PC-9 (cell line): Measurements from ENCODE around the gene XYLT2. TPM values are rescaled to one million over a fixed set of nuclear protein-coding genes. Genes with fewer than 3 reads are reported as not detected.

Source experiments
- BruUV-seq: library from RNA; stranded (reverse); fragments of 400-500 nt; replicated peaks from 2 replicates; lab custom pipeline; 2021; lab: Mats Ljungman, UMichigan
- CTCF ChIA-PET: fragments of 300-600 bp; sonication (Branson Sonifier 250); formaldehyde crosslinking; loops from one replicate; lab custom pipeline; 2022; ENCODE audit warnings: antibody characterized with exemption; lab: Charles Lee
- POLR2A ChIA-PET: fragments of 300-600 bp; sonication (Branson Sonifier 250); formaldehyde crosslinking; loops from one replicate; lab custom pipeline; 2022; ENCODE audit warnings: antibody characterized with exemption; ENCODE audit not compliant: unreplicated experiment; lab: Charles Lee
- DNase-seq, 2 experiments: peaks; one replicate each; pipeline versions ENCODE4 v3.0.0 to v3.0.0-alpha.2; 2015 to 2022; ENCODE audit warnings: mixed read lengths in 1 of 2
- H2AFZ ChIP-seq: fragments of 200-600 bp; sonication (generic); 2 replicates; pipeline ENCODE4 v1.8.1; 2017; ENCODE audit warnings: antibody characterized with exemption
- H3F3A ChIP-seq: fragments of 200-600 bp; sonication (generic); 2 replicates; pipeline ENCODE4 v1.8.1; 2017; ENCODE audit warnings: antibody characterized with exemption, mild to moderate bottlenecking, low read depth; ENCODE audit not compliant: insufficient read depth
- H3K27ac ChIP-seq: fragments of 200-600 bp; sonication (generic); 2 replicates; pipeline ENCODE4 v1.6.1; 2016; ENCODE audit warnings: mixed run types
- H3K27me3 ChIP-seq: fragments of 200-600 bp; sonication (generic); 2 replicates; pipeline ENCODE4 v1.6.1; 2016; ENCODE audit warnings: low read depth, mixed run types; ENCODE audit not compliant: insufficient read depth
- H3K36me3 ChIP-seq: fragments of 200-600 bp; sonication (generic); 2 replicates; pipeline ENCODE4 v1.6.1; 2016; ENCODE audit warnings: low read depth, mixed run types
- H3K4me1 ChIP-seq: fragments of 200-600 bp; sonication (generic); replicated peaks from 2 replicates; pipeline ENCODE4 v1.6.1; 2016; ENCODE audit warnings: mixed run types; ENCODE audit not compliant: insufficient read depth
- H3K4me2 ChIP-seq: fragments of 200-600 bp; sonication (generic); 2 replicates; pipeline ENCODE4 v1.6.1; 2017; ENCODE audit warnings: mixed run types
- H3K4me3 ChIP-seq: fragments of 200-600 bp; sonication (generic); 2 replicates; pipeline ENCODE4 v1.6.1; 2016; ENCODE audit warnings: mixed run types
- H3K79me2 ChIP-seq: fragments of 200-600 bp; sonication (generic); 2 replicates; pipeline ENCODE4 v1.6.1; 2017; ENCODE audit warnings: low read depth, mixed run types
- H3K9me2 ChIP-seq: fragments of 200-600 bp; sonication (generic); 2 replicates; pipeline ENCODE4 v1.8.1; 2017; ENCODE audit warnings: mild to moderate bottlenecking; ENCODE audit not compliant: insufficient read depth
- H3K9me3 ChIP-seq: fragments of 200-600 bp; sonication (generic); 2 replicates; pipeline ENCODE4 v1.8.1; 2016; ENCODE audit warnings: low read depth; ENCODE audit not compliant: insufficient read depth
- H4K20me1 ChIP-seq: fragments of 200-600 bp; sonication (generic); 2 replicates; pipeline ENCODE4 v1.8.1; 2017; ENCODE audit not compliant: insufficient read depth
- CTCF ChIP-seq: fragments of 200-600 bp; sonication (generic); conservative IDR thresholded peaks from 2 replicates; pipeline ENCODE4 v1.6.1; 2017; ENCODE audit warnings: mixed run types, antibody characterized with exemption, mild to moderate bottlenecking, moderate library complexity
- EZH2 ChIP-seq: fragments of 200-600 bp; sonication (generic); IDR thresholded peaks from 2 replicates; pipeline ENCODE4 v1.8.0; 2017; ENCODE audit warnings: antibody characterized with exemption, low read depth
- intact Hi-C: fragments of 100-400 bp; cut with micrococcal nuclease; formaldehyde crosslinking; loops from one replicate; pipeline ENCODE4 v1.10.0; 2022; ENCODE audit not compliant: unreplicated experiment
- total RNA-seq: library from RNA; stranded (reverse); gene quantifications from 2 replicates; pipeline ENCODE4 v1.2.3, GENCODE V29; 2021

XYLT2 gene
- total RNA-seq, 1 experiment from 2014 or later, result 37.5 TPM

DNA sequence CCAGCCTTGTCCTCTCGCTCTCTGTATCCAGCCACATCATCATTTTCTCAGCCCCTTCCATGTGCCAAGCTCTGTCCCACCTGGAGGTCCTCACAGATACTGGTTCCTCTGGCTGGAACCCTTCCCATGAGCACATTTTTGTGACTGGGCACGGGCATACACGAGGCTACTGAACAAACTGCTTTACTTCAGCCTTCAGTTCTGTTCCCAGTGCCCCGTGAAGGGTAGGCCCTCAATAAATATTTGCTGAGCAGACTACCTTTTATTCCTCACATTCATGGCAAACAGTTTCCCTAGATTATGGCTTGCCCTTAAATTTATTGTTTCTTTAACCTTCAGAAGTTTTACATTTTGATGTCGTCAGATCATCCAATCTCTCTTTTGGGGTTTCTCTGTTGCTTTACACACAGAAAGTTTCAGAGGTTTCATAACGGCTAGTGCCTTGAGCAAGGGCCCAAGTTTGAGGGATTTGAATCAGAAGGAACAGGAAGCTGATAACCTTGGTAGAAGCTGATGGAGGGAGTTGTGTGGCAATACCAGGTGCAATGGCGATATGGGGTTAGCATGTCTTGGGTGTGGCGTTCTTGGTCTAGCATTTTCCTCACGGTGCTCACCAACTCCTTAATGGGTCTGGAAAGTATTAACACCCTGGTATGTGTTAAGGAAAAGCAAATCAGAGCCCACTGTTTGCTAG, 43.9 kb upstream of the XYLT2 start:
- no peaks in the 10 kb centered on the region for H3K9me2 ChIP-seq
- TF ChIP-seq EZH2 (no peak), CTCF (no peak)
- no peaks in the 10 kb centered on the region for H4K20me1 ChIP-seq
- no peaks in the 10 kb centered on the region for H3K27me3 ChIP-seq
- H3K4me2 ChIP-seq, result no peak overlapping the region
- no peaks in the 10 kb centered on the region for H3K9me3 ChIP-seq
- H3K27ac ChIP-seq, result no peak overlapping the region
- H3K4me1 ChIP-seq, result no peaks in the 10 kb centered on the region
- no peak overlapping the region for H2AFZ ChIP-seq
- ChIA-PET POLR2A (no interaction called here), CTCF (no interaction called here)
- DNase-seq, result no peak
- H3K79me2 ChIP-seq, result no peaks in the 10 kb centered on the region
- H3F3A ChIP-seq, result peaks cover 3% of the 10 kb centered on the region; the same call in 1 of the 2 replicates
- H3K36me3 ChIP-seq, result no peaks in the 10 kb centered on the region
- BruUV-seq, result no TSS peak
- intact Hi-C loops, result no loop called here
- H3K4me3 ChIP-seq, result no peak overlapping the region

- no peaks in the 10 kb centered on the region for H3K36me3 ChIP-seq
- H3K27me3 ChIP-seq, result no peaks in the 10 kb centered on the region
- CTCF ChIA-PET, result no interaction called here
- H3K9me2 ChIP-seq, result no peaks in the 10 kb centered on the region
- H3F3A ChIP-seq, result peaks cover 3% of the 10 kb centered on the region; the same call in 1 of the 2 replicates
- H3K9me3 ChIP-seq, result no peaks in the 10 kb centered on the region
- no peaks in the 10 kb centered on the region for H3K79me2 ChIP-seq
- BruUV-seq, result no TSS peak
- H3K27ac ChIP-seq, result no peak overlapping the region
- intact Hi-C loops, result no loop called here
- POLR2A ChIA-PET, result no interaction called here
- no peak for DNase-seq
- H4K20me1 ChIP-seq, result no peaks in the 10 kb centered on the region
- TF ChIP-seq EZH2 (no peak), CTCF (no peak)
- H3K4me3 ChIP-seq, result no peak overlapping the region
- H2AFZ ChIP-seq, result no peak overlapping the region
- H3K4me1 ChIP-seq, result no peaks in the 10 kb centered on the region
- no peak overlapping the region for H3K4me2 ChIP-seq
Measured at GRCh38 chr17:50303051-50303450, 42.9 kb upstream of the XYLT2 start.

- no peaks in the 10 kb centered on the region for H3K27me3 ChIP-seq
- intact Hi-C loops, result no loop called here
- no peaks in the 10 kb centered on the region for H3K9me2 ChIP-seq
- H3K79me2 ChIP-seq, result no peaks in the 10 kb centered on the region
- no peaks in the 10 kb centered on the region for H3K36me3 ChIP-seq
- no TSS peak for BruUV-seq
- no peaks in the 10 kb centered on the region for H3K9me3 ChIP-seq
- H2AFZ ChIP-seq, result no peak overlapping the region
- H3K4me3 ChIP-seq, result no peak overlapping the region
- H3K4me2 ChIP-seq, result no peak overlapping the region
- peaks cover 3% of the 10 kb centered on the region; the same call in 1 of the 2 replicates for H3F3A ChIP-seq
- H4K20me1 ChIP-seq, result no peaks in the 10 kb centered on the region
- ChIA-PET POLR2A (no interaction called here), CTCF (no interaction called here)
- H3K27ac ChIP-seq, result no peak overlapping the region
- H3K4me1 ChIP-seq, result no peaks in the 10 kb centered on the region
- no peak for DNase-seq
- TF ChIP-seq CTCF, result no peak
- no peak for TF ChIP-seq EZH2
Measured at GRCh38 chr17:50303596-50303995, 42.3 kb upstream of the XYLT2 start.
